ENCODE data around the gene GPHN.
A peak's percentile ranks its signal among the peaks of the same experiment; 100 is the strongest.

The GPHN gene

GRCh38 chr14:67141146-67141900, 633.4 kb downstream of the GPHN start:
- DNase-seq (ENCODE audit: low read depth, low spot score), result no peak

DNA sequence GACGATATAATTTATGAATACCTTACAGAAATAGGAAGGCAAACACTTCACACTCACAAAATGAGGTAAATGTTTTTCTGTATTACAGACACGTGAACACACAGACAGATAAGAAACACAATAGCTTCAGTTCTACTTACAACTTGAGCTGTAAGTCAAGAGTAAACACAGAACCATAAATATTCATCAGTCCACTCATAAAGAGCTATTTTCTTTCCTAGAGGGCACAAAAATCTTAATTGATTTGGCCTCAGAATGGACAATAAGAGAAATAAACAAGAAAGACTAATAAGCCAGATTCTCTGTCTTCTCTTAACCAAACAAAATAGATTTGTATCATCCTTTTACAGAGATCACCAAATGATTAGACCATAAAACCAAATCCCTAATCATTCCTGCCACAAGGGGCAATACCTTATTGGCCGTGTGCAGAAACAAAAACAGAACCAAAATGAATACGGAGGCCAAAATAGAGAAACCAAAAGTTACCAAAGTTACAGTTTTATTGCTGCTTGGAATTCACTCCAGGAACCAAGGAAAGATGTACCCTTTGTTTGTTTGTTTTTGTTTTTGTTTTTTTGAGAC, 643.2 kb downstream of the GPHN start:
- DNase-seq (ENCODE audit: low read depth, low spot score), result no peak

DNA sequence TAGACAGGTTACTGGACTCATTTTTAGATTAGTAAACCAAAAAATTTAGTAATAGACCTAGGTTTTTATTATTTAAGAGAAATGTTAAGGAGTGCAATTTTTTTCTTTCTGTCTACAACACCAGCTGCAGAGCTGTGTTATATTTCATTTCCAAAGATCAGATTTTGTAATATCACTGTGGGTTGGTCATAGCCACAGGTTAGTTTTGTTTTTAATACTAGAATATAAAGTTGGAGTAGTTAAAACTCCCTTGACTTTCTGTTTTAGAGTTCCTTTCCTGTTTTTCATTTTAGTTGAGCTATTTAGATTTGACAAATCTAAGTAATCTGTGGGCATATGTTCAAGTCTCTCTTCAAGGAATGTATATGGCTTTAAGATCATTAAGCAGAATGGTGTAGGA, 650.6 kb downstream of the GPHN start:
- no peak for DNase-seq (ENCODE audit: low read depth, low spot score)

DNA sequence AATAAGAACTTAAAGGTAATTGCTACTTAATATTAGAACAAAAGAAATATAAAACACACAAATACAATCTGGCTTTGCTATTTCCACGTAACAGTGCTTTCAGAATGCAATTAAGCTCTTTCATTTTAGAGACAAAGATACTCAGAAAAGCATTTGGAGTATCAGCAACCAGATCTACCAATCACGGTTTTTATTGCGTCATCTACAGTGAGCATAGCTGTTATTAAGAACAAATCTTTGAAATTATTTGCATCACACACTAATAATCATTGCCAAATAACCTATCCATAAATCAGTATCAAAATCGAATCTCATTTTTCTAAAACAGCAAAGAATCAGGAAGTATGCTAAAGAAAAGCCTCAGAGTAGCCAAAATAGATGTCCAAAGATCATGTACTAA, 654.4 kb downstream of the GPHN start:
- no peak for DNase-seq (ENCODE audit: low read depth, low spot score)

- peak; percentile 4 for DNase-seq (ENCODE audit: low read depth, low spot score)
Observed at GRCh38 chr14:67166450-67166853, 658.5 kb downstream of the GPHN start.

DNA sequence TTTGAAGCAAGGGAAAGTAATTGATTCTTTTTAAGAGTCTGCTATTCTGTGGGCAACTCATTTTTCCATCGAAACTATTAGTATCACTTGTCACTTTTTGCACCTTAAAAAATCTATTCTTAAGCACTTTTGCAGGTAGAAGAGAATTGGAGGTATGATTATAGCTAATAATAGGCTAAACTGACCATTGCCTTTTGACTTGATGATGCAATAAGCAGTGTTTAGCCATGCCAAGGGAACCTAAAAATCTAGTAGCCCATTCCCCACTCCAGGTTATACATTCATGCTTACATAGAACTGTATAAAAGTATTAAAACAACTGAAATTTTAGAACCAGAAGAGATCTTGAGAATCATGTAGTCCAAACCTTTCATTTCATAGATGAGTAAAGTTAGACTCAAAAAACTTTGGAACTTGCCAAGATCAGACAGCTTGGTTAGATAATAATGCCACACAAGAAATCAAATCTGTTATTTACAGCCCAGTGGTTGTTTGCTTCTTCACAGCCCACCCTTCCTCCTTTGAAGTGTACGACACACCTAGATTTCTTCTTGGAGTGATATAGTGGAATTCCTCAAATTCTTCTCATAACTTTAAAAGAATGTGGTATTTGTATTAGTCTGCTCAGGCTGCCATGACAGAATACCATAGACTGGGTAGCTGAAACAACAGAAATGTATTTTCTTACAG, 659.6 kb downstream of the GPHN start:
- DNase-seq (ENCODE audit: low read depth, low spot score), result no peak

- no peak for DNase-seq (ENCODE audit: low read depth, low spot score)
Observed at GRCh38 chr14:67168110-67168441, 660.1 kb downstream of the GPHN start.

- DNase-seq (ENCODE audit: low read depth, low spot score), result no peak
Observed at GRCh38 chr14:67170660-67171059, 662.7 kb downstream of the GPHN start.

DNA sequence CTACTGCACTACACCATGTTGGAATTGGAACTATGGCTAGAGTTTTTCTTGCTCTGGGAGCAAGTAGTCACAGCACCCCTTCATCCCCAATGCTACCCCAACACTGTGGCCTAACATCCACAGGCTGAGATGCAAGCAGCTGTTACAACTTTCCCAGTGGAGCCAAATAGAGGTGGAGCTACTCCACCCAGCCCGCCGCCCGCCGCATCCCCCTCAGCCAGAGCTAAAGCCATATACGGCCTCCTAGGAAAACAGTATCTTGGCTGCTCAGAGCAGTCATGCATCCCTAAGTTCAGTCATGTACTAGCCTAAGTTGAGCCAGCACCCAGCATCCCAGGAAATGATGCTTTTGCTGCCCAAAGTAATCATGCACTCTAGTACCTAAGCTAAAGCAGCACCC, 664.1 kb downstream of the GPHN start:
- no peak for DNase-seq (ENCODE audit: low read depth, low spot score)

DNA sequence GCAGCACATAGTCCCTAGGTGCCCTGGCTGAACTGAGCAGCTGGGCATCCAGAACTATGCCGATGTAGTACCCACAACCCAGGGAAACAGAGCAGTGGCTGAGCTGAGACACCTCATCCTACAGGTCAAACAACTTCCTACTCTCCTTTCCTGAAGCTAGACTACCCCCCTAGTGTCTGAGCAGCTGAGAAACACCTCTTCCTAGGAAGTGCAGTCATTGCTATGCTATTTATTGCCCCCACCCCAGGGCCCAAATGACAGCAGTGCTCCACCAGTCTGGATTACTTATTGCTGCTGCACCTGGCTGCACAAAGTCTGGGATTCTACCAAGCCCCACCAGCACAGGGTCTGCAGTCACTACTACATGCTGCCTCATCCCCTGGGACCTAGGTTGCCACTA, 664.6 kb downstream of the GPHN start:
- no peak for DNase-seq (ENCODE audit: low read depth, low spot score)

GRCh38 chr14:67173719-67174118, 665.8 kb downstream of the GPHN start:
- DNase-seq (ENCODE audit: low read depth, low spot score), result no peak

DNA sequence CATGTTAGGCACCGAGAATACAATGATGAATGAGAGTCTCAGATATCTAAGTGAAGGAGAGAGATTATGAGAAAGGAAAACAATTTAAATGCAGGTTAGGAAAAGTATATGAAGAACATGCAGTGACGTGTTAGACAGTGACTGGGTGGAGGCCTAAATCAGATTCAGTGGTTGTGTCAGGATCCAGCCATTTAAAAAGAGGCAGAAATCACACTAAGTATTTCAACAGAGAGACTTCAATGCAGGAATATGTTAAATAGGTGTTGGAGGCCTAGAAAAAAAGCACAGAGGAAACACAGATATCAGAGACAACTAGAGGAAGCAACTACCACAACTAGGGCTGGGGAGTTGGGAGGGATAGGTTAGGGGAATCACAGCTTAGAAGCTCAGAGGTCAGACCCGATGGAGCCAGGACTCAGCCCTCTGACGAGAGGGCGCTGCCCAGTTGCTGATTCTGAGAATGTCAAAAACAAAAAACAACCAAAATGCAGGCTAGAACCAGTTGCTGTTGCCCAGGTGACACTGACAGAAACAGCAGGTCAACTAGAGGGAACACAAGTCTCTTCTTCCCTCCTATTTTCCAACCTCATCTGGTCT, 678.3 kb downstream of the GPHN start:
- no peak for DNase-seq (ENCODE audit: low read depth, low spot score)

GRCh38 chr14:67186789-67187584, 679.0 kb downstream of the GPHN start:
- DNase-seq (ENCODE audit: low read depth, low spot score), result no peak

DNA sequence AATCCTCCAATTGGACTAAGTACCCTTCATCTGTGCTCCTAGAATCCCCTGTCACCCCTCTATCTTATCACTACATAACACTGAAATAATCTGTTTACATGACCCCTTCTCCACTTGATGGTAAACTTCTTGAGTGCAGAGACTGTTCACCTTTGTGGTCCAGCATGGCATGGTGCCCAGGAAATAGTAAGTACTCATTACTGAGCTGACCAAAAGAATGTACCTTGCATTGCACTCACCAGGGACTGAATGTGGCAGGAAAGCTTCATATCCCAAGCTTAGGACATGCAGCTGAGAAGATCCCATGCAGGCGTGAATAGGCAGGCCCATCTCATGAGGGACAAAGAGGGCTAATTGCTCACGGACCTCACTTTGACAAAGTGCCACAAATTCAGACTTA, 679.9 kb downstream of the GPHN start:
- DNase-seq (ENCODE audit: low read depth, low spot score), result no peak

GRCh38 chr14:67188326-67188725, 680.4 kb downstream of the GPHN start:
- DNase-seq (ENCODE audit: low read depth, low spot score), result no peak

DNA sequence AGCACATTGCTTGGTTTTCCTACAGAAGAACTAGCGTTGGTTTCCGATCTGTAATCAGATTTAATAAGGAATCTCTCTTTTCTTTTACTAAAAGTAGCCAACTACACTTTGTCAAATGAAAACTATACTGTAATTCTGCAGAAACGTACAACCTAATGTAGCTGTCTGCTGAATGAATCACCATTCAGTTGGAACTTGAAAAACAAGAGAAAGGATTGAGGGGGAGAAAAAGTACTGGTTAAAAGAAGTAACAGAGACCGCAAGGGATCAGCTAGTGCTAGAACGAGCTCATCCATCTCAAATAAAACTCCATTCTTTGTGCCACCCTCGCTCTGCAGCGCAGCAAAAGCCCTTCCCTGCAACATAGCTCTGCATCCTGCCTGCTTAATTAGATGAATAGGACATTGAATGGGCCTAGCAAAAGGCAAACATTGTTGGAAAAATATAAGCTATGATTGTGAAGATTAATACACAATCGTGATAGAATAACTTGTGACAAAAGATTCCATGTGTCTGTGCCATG, 683.9 kb downstream of the GPHN start:
- DNase-seq (ENCODE audit: low read depth, low spot score), result no peak

GRCh38 chr14:67192366-67192765, 684.4 kb downstream of the GPHN start:
- DNase-seq (ENCODE audit: low read depth, low spot score), result no peak

DNA sequence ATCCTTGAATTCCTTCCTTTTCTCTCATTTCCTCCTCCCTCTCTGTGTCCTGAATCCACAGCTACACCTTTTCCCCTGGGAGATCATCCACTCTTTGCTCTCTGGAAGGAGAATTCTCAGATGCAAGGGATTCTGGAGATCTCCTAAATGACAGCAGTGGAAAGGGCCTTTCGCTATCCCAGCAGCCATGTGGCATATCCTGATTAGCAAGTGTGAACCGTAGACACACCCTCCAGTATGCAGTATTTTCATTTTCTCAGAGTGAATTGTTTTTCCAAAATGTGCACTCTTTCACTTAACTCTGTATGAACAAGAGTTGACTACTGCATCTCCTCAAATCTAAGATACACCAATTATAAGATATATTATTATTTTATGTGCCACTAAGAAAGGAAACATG, 687.3 kb downstream of the GPHN start:
- DNase-seq (ENCODE audit: low read depth, low spot score), result no peak

DNA sequence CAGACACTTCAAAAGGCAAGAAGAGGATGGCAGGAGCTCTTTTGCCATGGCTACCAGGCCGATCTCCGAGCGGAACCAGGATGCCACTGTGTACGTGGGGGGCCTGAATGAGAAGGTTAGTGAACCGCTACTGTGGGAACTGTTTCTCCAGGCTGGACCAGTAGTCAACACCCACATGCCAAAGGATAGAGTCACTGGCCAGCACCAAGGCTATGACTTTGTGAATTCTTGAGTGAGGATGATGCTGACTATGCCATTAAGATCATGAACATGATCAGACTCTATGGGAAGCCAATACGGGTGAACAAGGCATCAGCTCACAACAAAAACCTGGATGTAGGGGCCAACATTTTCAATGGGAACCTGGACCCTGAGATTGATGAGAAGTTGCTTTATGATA, 691.1 kb downstream of the GPHN start:
- no peak for DNase-seq (ENCODE audit: low read depth, low spot score)

GRCh38 chr14:67207810-67208209, 699.9 kb downstream of the GPHN start:
- no peak for DNase-seq (ENCODE audit: low read depth, low spot score)

GRCh38 chr14:67218126-67218525, 710.2 kb downstream of the GPHN start:
- DNase-seq (ENCODE audit: low read depth, low spot score), result no peak

Measured in brain pericyte (primary cell).